Right lobe of liver (tissue), 6 donors: ENCODE data around the gene CACNA1C. TPM values are rescaled to one million over a fixed set of nuclear protein-coding genes. Genes with fewer than 3 reads are reported as not detected.

Experiments
- ATAC-seq, 4 donors: fragments of 200-7000 bp; cut with Tn5 transposase; one replicate each; pipeline ENCODE4 v1.9.1; 2020; ENCODE audit warnings: mild to moderate bottlenecking in 4 of 4, moderate library complexity in 4 of 4
- DNase-seq, 3 donors: peaks; one replicate each; pipeline ENCODE4 v3.0.0-alpha.2; 2020
- H3K27ac ChIP-seq, 3 donors: fragments of 200-600 bp; one replicate each; pipeline ENCODE4 v1.8.0; 2022
- H3K27me3 ChIP-seq, 2 donors: fragments of 200-600 bp; one replicate each; pipeline ENCODE4 v1.8.0; 2022
- H3K36me3 ChIP-seq, 4 donors: fragments of 200-600 bp; sonication (generic) in 1 of 4; one replicate each; pipeline versions ENCODE4 v1.5.1 to v1.8.0; 2017 to 2022; ENCODE audit warnings: control low read depth in 1 of 4
- H3K4me1 ChIP-seq, 4 donors: fragments of 200-600 bp; sonication (generic) in 1 of 4; one replicate each; pipeline versions ENCODE4 v1.5.1 to v1.8.0; 2017 to 2022; ENCODE audit warnings: control low read depth in 1 of 4
- H3K4me3 ChIP-seq, 3 donors: fragments of 200-600 bp; one replicate each; pipeline ENCODE4 v1.8.0; 2022
- H3K9me3 ChIP-seq, 4 donors: fragments of 200-600 bp; sonication (generic) in 1 of 4; one replicate each; pipeline versions ENCODE4 v1.5.1 to v1.8.0; 2017 to 2022; ENCODE audit warnings: control low read depth in 1 of 4
- CTCF ChIP-seq, 4 donors: fragments of 200-600 bp in 3 of 4; fragments of 450-650 bp in 1 of 4; IDR thresholded peaks; one replicate each; pipeline versions ENCODE4 v1.5.1 to v1.8.0; 2016 to 2022; ENCODE audit warnings: antibody characterized with exemption in 4 of 4, mild to moderate bottlenecking in 2 of 4
- POLR2A ChIP-seq: fragments of 450-650 bp; IDR thresholded peaks from one replicate; pipeline ENCODE4 v1.6.1; 2017; ENCODE audit warnings: antibody characterized with exemption, mild to moderate bottlenecking
- WGBS: methylation state at CpG from one replicate; pipeline ENCODE4 v1.1.6; 2018; ENCODE audit warnings: low coverage, low lambda C conversion rate; ENCODE audit not compliant: insufficient coverage; ENCODE audit errors: missing lambda C conversion rate; 5-methylcytosine and 5-hydroxymethylcytosine counted together
- intact Hi-C, 2 donors: fragments of 100-400 bp; cut with DNase I; formaldehyde crosslinking; loops; one replicate each; pipeline versions ENCODE4 v1.11.2 to v1.14.1; 2022
- total RNA-seq, 6 experiments: library from RNA; depleted of rRNA in 2 of 6; stranded (reverse); fragments of >200 nt in 2 of 6; fragmentation: NEBNext Ultra II Directional in 3 of 6; extraction: Animal tissue kit (Norgen Biotek cat#: 25700) in 3 of 6; gene quantifications; one replicate each; pipeline versions ENCODE4 v1.1.0 to v1.2.4, GENCODE V29; 2016 to 2023
- donor health status: DM: no; HTN: yes; CAD: no.
- donor health status: DM: no; HTN: no; CAD: no.
- donor health status: DM: no; HTN: no; CAD: no.
- donor health status: DM: no; HTN: yes; CAD: no.
- donor health status: DM: no; HTN: yes; CAD: no.

Gene CACNA1C
- total RNA-seq, 6 experiments from 2014 or later = 0.18 to 1.0 (median 0.57) TPM

- TF ChIP-seq POLR2A (no peak), CTCF (IDR thresholded peaks at IDR 0.05) (no peak)
- no peak for ATAC-seq
- Histone ChIP-seq H3K27ac (no peak overlapping the region), H3K4me3 (no peak overlapping the region), H3K36me3 (no peaks in the 10 kb centered on the region), H3K27me3 (no peaks in the 10 kb centered on the region), H3K4me1 (no peaks in the 10 kb centered on the region), H3K9me3 (no peaks in the 10 kb centered on the region)
- 75% methylated on average over 4 of the region's 4 CpGs for WGBS
- intact Hi-C loops = no loop called here
- no peak for DNase-seq
Measured at GRCh38 chr12:2574355-2574935, 521.7 kb downstream of the CACNA1C start.

- H3K4me3 ChIP-seq = no peak overlapping the region
- TF ChIP-seq CTCF (IDR thresholded peaks at IDR 0.05) = no peak
- ATAC-seq (no peak), DNase-seq (no peak)
- H3K4me1 ChIP-seq = no peaks in the 10 kb centered on the region
- no peaks in the 10 kb centered on the region for H3K27me3 ChIP-seq
- H3K36me3 ChIP-seq = no peaks in the 10 kb centered on the region
- H3K27ac ChIP-seq = no peak overlapping the region
- intact Hi-C loops = no loop called here
- 68% methylated on average over 2 of the region's 5 CpGs for WGBS
- H3K9me3 ChIP-seq = no peaks in the 10 kb centered on the region
Measured at GRCh38 chr12:2575245-2575644, 522.5 kb downstream of the CACNA1C start.

- no peak overlapping the region for H3K27ac ChIP-seq
- H3K9me3 ChIP-seq = no peaks in the 10 kb centered on the region
- TF ChIP-seq POLR2A = no peak
- TF ChIP-seq CTCF (IDR thresholded peaks at IDR 0.05) = no peak
- H3K4me1 ChIP-seq = peaks cover 0 to 4% (median 4%) of the 10 kb centered on the region in 4 donors
- H3K4me3 ChIP-seq = no peak overlapping the region
- no peak for DNase-seq
- no peaks in the 10 kb centered on the region for H3K36me3 ChIP-seq
- intact Hi-C loops = no loop called here
- no peak for ATAC-seq
- H3K27me3 ChIP-seq = no peaks in the 10 kb centered on the region
- WGBS = 80% methylated on average over 2 of the region's 9 CpGs
Measured at GRCh38 chr12:2578211-2578610, 525.4 kb downstream of the CACNA1C start.

GRCh38 chr12:2578772-2579171, 526.0 kb downstream of the CACNA1C start:
- no peak for DNase-seq
- H3K27me3 ChIP-seq = no peaks in the 10 kb centered on the region
- intact Hi-C loops = no loop called here
- no peaks in the 10 kb centered on the region for H3K9me3 ChIP-seq
- no peak overlapping the region for H3K27ac ChIP-seq
- no peak for ATAC-seq
- no peaks in the 10 kb centered on the region for H3K36me3 ChIP-seq
- no peak overlapping the region for H3K4me3 ChIP-seq
- WGBS = 84% methylated on average over 5 of the region's 6 CpGs
- peaks cover 0 to 6% (median 4%) of the 10 kb centered on the region in 4 donors for H3K4me1 ChIP-seq
- no peak for TF ChIP-seq POLR2A
- TF ChIP-seq CTCF (IDR thresholded peaks at IDR 0.05) = no peak

GRCh38 chr12:2580821-2581220, 528.0 kb downstream of the CACNA1C start:
- ATAC-seq (no peak), DNase-seq (no peak)
- no peak overlapping the region for H3K27ac ChIP-seq
- H3K27me3 ChIP-seq = no peaks in the 10 kb centered on the region
- H3K4me3 ChIP-seq = no peak overlapping the region
- H3K9me3 ChIP-seq = no peaks in the 10 kb centered on the region
- intact Hi-C loops = no loop called here
- H3K4me1 ChIP-seq = peaks cover 0 to 6% (median 4%) of the 10 kb centered on the region in 4 donors
- 36% methylated on average over 3 of the region's 3 CpGs for WGBS
- TF ChIP-seq POLR2A = no peak
- TF ChIP-seq CTCF (IDR thresholded peaks at IDR 0.05) = no peak
- H3K36me3 ChIP-seq = no peaks in the 10 kb centered on the region
